ENCODE data around the gene TXNDC12. TPM values are rescaled to one million over a fixed set of nuclear protein-coding genes. Genes with fewer than 3 reads are reported as not detected.
A peak's percentile ranks its signal among the peaks of the same experiment; 100 is the strongest.

The TXNDC12 gene
- polyA plus RNA-seq, 3 donors: 24.3 to 125 (median 121) TPM

- peaks cover 29 to 53% of the 10 kb centered on the region in 2 donors for H3K36me3 ChIP-seq (replicated peaks in 1 of 2; ENCODE audit: control insufficient read depth in 1 of 2, insufficient read depth in 2 of 2, low read length in 2 of 2)
- H3K9me3 Mint-ChIP-seq: no peaks in the 10 kb centered on the region
- peak overlapping the region in 1 of 7 donors; percentile 42 for H3K27ac Mint-ChIP-seq
- H3K27me3 ChIP-seq (ENCODE audit: control insufficient read depth in 2 of 2, insufficient read depth in 2 of 2, low read length in 2 of 2): no peaks in the 10 kb centered on the region
- H3K4me1 ChIP-seq (ENCODE audit: control insufficient read depth in 1 of 2, insufficient read depth in 2 of 2, low read length in 2 of 2): peaks cover 7 to 9% of the 10 kb centered on the region in 2 donors
- no peak overlapping the region for H3K4me3 Mint-ChIP-seq
- intact Hi-C loops (cut with micrococcal nuclease): no loop called here
- H3K27me3 Mint-ChIP-seq (ENCODE audit: low read depth in 3 of 3): no peaks in the 10 kb centered on the region
- H3K4me2 ChIP-seq (replicated peaks; ENCODE audit: extremely low read depth, low read length, poor library complexity, severe bottlenecking): no peak overlapping the region
- H4K20me1 ChIP-seq (ENCODE audit: insufficient read depth, low read length): peaks cover 84% of the 10 kb centered on the region
- no peaks in the 10 kb centered on the region for H3K9me3 ChIP-seq (replicated peaks in 1 of 2; ENCODE audit: control insufficient read depth in 1 of 2, insufficient read depth in 1 of 2, low read length in 2 of 2)
- DNase-seq: no peak
- 97% methylated on average over 3 of the region's 6 CpGs for WGBS (ENCODE audit: insufficient coverage)
- H3K4me3 ChIP-seq (replicated peaks in 1 of 3; ENCODE audit: low read depth in 2 of 3, low read length in 3 of 3): no peak overlapping the region
- no peak for TF ChIP-seq CTCF (IDR thresholded peaks at IDR 0.05)
- no peak overlapping the region for H3K9ac ChIP-seq (ENCODE audit: insufficient read depth, low read length, poor library complexity, severe bottlenecking)
- peaks cover 9% of the 10 kb centered on the region for H3K4me1 Mint-ChIP-seq
- peaks cover 25 to 66% of the 10 kb centered on the region in 2 donors for H3K36me3 Mint-ChIP-seq
- no peak overlapping the region for H3K27ac ChIP-seq (ENCODE audit: low read depth in 1 of 2, low read length in 2 of 2)
- no peak overlapping the region for H2AFZ ChIP-seq (ENCODE audit: insufficient read depth, low read depth, low read length, poor library complexity, severe bottlenecking)
- peaks cover 67% of the 10 kb centered on the region for H3K79me2 ChIP-seq (ENCODE audit: insufficient read depth, low read length)
These were observed 17.3 kb upstream of the TXNDC12 start for GRCh38 chr1:52072291-52072690.

- no peak for TF ChIP-seq CTCF (IDR thresholded peaks at IDR 0.05)
- peaks cover 34 to 69% of the 10 kb centered on the region in 2 donors for H3K36me3 Mint-ChIP-seq
- WGBS (ENCODE audit: insufficient coverage): 91% methylated on average over 3 of the region's 4 CpGs
- Histone ChIP-seq H3K4me3 (replicated peaks in 1 of 3; ENCODE audit: low read depth in 2 of 3, low read length in 3 of 3) (no peak overlapping the region), H3K36me3 (replicated peaks in 1 of 2; ENCODE audit: control insufficient read depth in 1 of 2, insufficient read depth in 2 of 2, low read length in 2 of 2) (peaks cover 35 to 54% of the 10 kb centered on the region in 2 donors), H3K27ac (ENCODE audit: low read depth in 1 of 2, low read length in 2 of 2) (no peak overlapping the region), H2AFZ (ENCODE audit: insufficient read depth, low read depth, low read length, poor library complexity, severe bottlenecking) (no peak overlapping the region), H3K4me2 (replicated peaks; ENCODE audit: extremely low read depth, low read length, poor library complexity, severe bottlenecking) (no peak overlapping the region), H3K9ac (ENCODE audit: insufficient read depth, low read length, poor library complexity, severe bottlenecking) (no peak overlapping the region), H3K79me2 (ENCODE audit: insufficient read depth, low read length) (peaks cover 73% of the 10 kb centered on the region), H3K9me3 (replicated peaks in 1 of 2; ENCODE audit: control insufficient read depth in 1 of 2, insufficient read depth in 1 of 2, low read length in 2 of 2) (no peaks in the 10 kb centered on the region), H3K27me3 (ENCODE audit: control insufficient read depth in 2 of 2, insufficient read depth in 2 of 2, low read length in 2 of 2) (no peaks in the 10 kb centered on the region), H3K4me1 (ENCODE audit: control insufficient read depth in 1 of 2, insufficient read depth in 2 of 2, low read length in 2 of 2) (peaks cover 7 to 9% of the 10 kb centered on the region in 2 donors), H4K20me1 (ENCODE audit: insufficient read depth, low read length) (peaks cover 79% of the 10 kb centered on the region)
- no peak overlapping the region for H3K27ac Mint-ChIP-seq
- H3K4me1 Mint-ChIP-seq: peaks cover 9% of the 10 kb centered on the region
- no peak overlapping the region for H3K4me3 Mint-ChIP-seq
- intact Hi-C loops (cut with micrococcal nuclease): no loop called here
- DNase-seq: no peak
- H3K27me3 Mint-ChIP-seq (ENCODE audit: low read depth in 3 of 3): no peaks in the 10 kb centered on the region
- H3K9me3 Mint-ChIP-seq: no peaks in the 10 kb centered on the region
These were observed 15.7 kb upstream of the TXNDC12 start for GRCh38 chr1:52070704-52071103.
